Measurements from ENCODE around the gene FICD. TPM values are rescaled to one million over a fixed set of nuclear protein-coding genes. Genes with fewer than 3 reads are reported as not detected.
"Not testable (repeated sequence)": the region's sequence is repeated elsewhere in the genome, so short reads cannot be mapped to it uniquely, and the experiment has no call there.

FICD gene
- polyA plus RNA-seq, 4 donors, result 0.81 to 2.2 (median 1.5) TPM

DNA sequence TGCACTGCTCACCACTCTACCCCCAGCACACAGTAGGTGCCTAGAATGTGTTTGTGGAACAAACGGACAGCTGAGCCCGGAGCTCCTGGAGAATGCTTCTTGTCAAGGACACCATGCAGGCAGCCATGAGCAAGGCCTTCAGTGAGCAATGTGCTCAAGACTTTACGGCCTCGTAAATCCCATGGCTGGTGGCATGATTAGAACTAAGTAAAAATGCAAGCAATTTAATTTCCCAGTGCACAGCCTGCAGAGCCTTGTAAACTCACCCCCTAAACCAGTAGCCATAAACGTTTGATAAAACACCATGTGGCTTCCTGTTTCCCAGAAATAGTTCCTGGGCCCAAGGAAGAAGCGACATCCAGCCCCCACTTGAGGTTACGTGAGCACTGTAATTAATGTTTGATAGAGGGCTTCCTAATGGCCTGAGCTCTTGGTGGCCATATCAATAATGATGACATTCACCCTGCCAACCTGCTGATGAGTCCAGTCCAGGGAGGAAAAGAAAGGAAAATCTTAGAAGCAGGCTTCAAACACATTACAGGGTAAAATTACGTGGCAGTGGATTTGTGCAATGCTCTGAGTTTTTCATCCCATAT lies 36.4 kb upstream of the FICD start:
- Histone ChIP-seq H3K36me3 (ENCODE audit: control insufficient read depth in 3 of 3, insufficient read depth in 2 of 3, low read depth in 1 of 3, low read length in 3 of 3) (no peaks in the 10 kb centered on the region), H3K4me3 (ENCODE audit: low read depth in 1 of 3, low read length in 3 of 3) (no peak overlapping the region), H3K4me1 (ENCODE audit: control insufficient read depth in 3 of 3, insufficient read depth in 2 of 3, low read depth in 1 of 3, low read length in 2 of 3) (no peaks in the 10 kb centered on the region), H3K27ac (ENCODE audit: low read depth in 1 of 3, low read length in 2 of 3) (no peak overlapping the region), H3K9me3 (ENCODE audit: control insufficient read depth in 2 of 2, insufficient read depth in 1 of 2, low read depth in 1 of 2, low read length in 1 of 2) (no peaks in the 10 kb centered on the region), H3K27me3 (ENCODE audit: control insufficient read depth in 3 of 3, insufficient read depth in 3 of 3, low read length in 3 of 3) (no peaks in the 10 kb centered on the region)
- FAIRE-seq (no peak), DNase-seq (no peak)
- 53 to 59% (median 55%) methylated on average over 8 of the region's 8 CpGs for WGBS, 3 donors

DNA sequence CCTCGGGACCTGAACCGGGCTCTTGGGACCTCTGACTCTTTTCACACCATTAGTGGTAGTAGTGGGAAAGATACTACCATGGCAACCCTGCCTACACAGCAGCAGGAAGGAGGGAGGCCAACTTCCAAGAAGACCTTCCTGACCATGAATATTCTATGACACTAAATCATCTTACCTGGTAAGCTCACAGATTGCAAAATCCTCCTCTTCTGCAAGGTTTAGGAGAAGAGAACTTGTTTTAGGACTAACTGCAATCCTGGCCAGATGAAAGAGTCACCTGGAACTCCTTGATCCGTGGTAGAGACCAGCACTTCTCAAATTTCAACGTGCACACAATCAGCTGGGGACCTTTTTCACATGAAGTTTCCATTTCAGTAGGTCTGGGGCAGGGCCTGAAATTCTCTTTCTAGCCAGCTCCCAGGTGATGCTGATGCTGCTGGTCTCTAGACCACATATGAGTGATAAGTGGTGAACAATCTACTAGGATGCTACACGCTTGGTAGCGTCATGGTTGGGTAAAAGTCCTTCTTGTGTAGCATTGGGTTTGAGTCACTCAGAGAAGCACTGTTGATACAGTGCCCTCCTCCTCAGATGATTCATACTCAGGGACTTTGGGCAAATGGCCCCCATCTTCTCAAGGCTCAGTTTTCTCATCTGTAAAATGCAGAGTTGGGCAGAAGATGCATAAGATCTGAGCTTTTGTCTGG lies 35.6 kb upstream of the FICD start:
- WGBS, 3 donors, result 63 to 68% (median 66%) methylated on average over 6 of the region's 6 CpGs
- no peaks in the 10 kb centered on the region for H3K27me3 ChIP-seq (ENCODE audit: control insufficient read depth in 3 of 3, insufficient read depth in 3 of 3, low read length in 3 of 3)
- DNase-seq (no peak), FAIRE-seq (no peak)
- H3K36me3 ChIP-seq (ENCODE audit: control insufficient read depth in 3 of 3, insufficient read depth in 2 of 3, low read depth in 1 of 3, low read length in 3 of 3), result no peaks in the 10 kb centered on the region
- H3K4me1 ChIP-seq (ENCODE audit: control insufficient read depth in 3 of 3, insufficient read depth in 2 of 3, low read depth in 1 of 3, low read length in 2 of 3), result no peaks in the 10 kb centered on the region
- no peak overlapping the region for H3K27ac ChIP-seq (ENCODE audit: low read depth in 1 of 3, low read length in 2 of 3)
- no peak overlapping the region for H3K4me3 ChIP-seq (ENCODE audit: low read depth in 1 of 3, low read length in 3 of 3)
- H3K9me3 ChIP-seq (ENCODE audit: control insufficient read depth in 2 of 2, insufficient read depth in 1 of 2, low read depth in 1 of 2, low read length in 1 of 2), result no peaks in the 10 kb centered on the region

DNA sequence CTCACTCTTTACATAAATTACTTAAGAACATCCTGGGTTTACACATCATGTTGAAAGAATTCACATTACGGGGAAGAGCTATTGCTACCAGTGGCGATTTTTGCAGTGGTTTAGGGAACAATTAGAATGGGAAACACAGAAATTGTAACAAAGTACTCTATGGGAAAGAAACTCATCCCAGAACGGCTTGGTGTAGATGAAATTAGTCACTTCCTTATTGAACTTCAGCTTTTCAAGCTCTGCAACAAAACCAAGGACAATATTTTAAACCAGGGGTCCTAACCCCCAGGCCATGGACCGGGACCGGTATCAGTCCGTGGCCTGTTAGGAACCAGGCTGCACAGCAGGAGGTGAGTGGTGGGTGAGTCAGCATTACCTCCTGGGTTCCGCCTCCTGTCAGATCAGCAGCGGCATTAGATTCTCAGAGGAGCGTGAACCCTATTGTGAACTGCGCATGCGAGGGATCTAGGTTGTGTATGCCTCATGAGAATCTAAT lies 32.3 kb upstream of the FICD start:
- Histone ChIP-seq H3K4me3 (ENCODE audit: low read depth in 1 of 3, low read length in 3 of 3) (no peak overlapping the region), H3K4me1 (ENCODE audit: control insufficient read depth in 3 of 3, insufficient read depth in 2 of 3, low read depth in 1 of 3, low read length in 2 of 3) (no peaks in the 10 kb centered on the region), H3K9me3 (ENCODE audit: control insufficient read depth in 2 of 2, insufficient read depth in 1 of 2, low read depth in 1 of 2, low read length in 1 of 2) (no peaks in the 10 kb centered on the region), H3K27ac (ENCODE audit: low read depth in 1 of 3, low read length in 2 of 3) (no peak overlapping the region), H3K27me3 (ENCODE audit: control insufficient read depth in 3 of 3, insufficient read depth in 3 of 3, low read length in 3 of 3) (no peaks in the 10 kb centered on the region), H3K36me3 (ENCODE audit: control insufficient read depth in 3 of 3, insufficient read depth in 2 of 3, low read depth in 1 of 3, low read length in 3 of 3) (no peaks in the 10 kb centered on the region)
- 50 to 60% (median 51%) methylated on average over 11 of the region's 11 CpGs for WGBS, 3 donors
- DNase-seq (no peak), FAIRE-seq (no peak)

DNA sequence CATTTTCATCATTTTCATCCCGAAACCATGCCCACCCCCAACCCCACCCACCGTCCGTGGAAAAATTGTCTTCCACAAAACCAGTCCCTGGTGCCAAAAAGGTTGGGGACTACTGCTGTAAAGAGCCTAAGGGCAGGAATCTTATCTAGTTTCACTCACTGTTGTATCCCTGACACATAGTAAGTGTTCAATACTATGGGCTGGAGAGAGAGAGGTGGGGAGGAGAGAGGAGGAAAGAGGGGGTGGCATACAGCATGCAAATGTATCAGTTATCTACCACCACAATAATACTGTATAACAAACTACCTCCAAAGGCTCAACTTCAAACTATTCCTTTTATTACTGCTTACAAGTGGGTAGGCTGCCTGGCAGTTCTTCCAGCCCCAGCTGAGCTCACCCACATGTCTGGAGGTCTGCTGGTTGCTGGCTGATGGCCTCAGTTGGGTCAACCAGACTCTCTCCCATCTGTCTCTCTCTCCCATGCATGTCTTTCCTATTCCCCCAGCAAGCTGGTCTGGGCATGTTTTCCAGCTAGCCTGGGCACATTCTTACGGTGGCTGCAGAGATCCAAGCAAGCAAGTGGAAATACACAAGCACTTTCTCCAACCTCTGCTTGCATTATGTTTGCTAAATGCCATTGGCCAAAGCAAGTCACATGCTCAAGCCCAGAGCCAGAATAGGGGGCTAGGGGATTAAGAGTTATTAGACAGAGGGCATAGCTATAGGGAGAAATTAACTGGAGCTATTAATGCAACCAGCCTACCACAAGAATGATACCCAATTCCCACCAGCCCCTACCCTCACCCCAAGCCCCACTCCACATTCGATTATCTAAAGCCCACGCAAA lies 31.6 kb upstream of the FICD start:
- 64 to 65% (median 64%) methylated on average over 6 of the region's 6 CpGs for WGBS, 3 donors
- H3K9me3 ChIP-seq (ENCODE audit: control insufficient read depth in 2 of 2, insufficient read depth in 1 of 2, low read depth in 1 of 2, low read length in 1 of 2), result no peaks in the 10 kb centered on the region
- H3K4me3 ChIP-seq (ENCODE audit: low read depth in 1 of 3, low read length in 3 of 3), result no peak overlapping the region
- no peaks in the 10 kb centered on the region for H3K4me1 ChIP-seq (ENCODE audit: control insufficient read depth in 3 of 3, insufficient read depth in 2 of 3, low read depth in 1 of 3, low read length in 2 of 3)
- no peak overlapping the region for H3K27ac ChIP-seq (ENCODE audit: low read depth in 1 of 3, low read length in 2 of 3)
- FAIRE-seq (no peak), DNase-seq (no peak)
- H3K27me3 ChIP-seq (ENCODE audit: control insufficient read depth in 3 of 3, insufficient read depth in 3 of 3, low read length in 3 of 3), result no peaks in the 10 kb centered on the region
- no peaks in the 10 kb centered on the region for H3K36me3 ChIP-seq (ENCODE audit: control insufficient read depth in 3 of 3, insufficient read depth in 2 of 3, low read depth in 1 of 3, low read length in 3 of 3)

DNA sequence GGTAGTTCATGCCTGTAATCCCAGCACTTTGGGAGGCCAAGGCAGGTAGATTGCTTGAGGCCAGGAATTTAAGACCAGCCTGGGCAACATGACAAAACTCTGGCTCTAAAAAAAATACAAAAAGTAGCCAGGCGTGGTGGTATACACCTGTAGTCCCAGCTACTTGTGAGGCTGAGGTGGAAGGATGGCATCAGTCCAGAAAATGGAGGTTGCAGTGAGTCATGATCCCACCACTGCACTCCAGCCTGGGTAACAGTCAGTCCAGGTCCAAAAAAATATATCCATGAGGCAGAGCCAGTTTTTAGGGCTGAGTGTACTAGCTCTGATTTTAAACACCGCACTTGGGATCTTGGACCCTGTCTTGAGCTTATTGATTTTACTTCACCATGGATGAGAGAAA lies 30.6 kb upstream of the FICD start:
- FAIRE-seq (no peak), DNase-seq (no peak)
- WGBS, 3 donors, result 59 to 75% (median 60%) methylated on average over 2 of the region's 2 CpGs
- Histone ChIP-seq H3K4me1 (ENCODE audit: control insufficient read depth in 3 of 3, insufficient read depth in 2 of 3, low read depth in 1 of 3, low read length in 2 of 3) (no peaks in the 10 kb centered on the region), H3K4me3 (ENCODE audit: low read depth in 1 of 3, low read length in 3 of 3) (no peak overlapping the region), H3K9me3 (ENCODE audit: control insufficient read depth in 2 of 2, insufficient read depth in 1 of 2, low read depth in 1 of 2, low read length in 1 of 2) (no peaks in the 10 kb centered on the region), H3K27me3 (ENCODE audit: control insufficient read depth in 3 of 3, insufficient read depth in 3 of 3, low read length in 3 of 3) (no peaks in the 10 kb centered on the region), H3K27ac (ENCODE audit: low read depth in 1 of 3, low read length in 2 of 3) (no peak overlapping the region), H3K36me3 (ENCODE audit: control insufficient read depth in 3 of 3, insufficient read depth in 2 of 3, low read depth in 1 of 3, low read length in 3 of 3) (no peaks in the 10 kb centered on the region)

DNA sequence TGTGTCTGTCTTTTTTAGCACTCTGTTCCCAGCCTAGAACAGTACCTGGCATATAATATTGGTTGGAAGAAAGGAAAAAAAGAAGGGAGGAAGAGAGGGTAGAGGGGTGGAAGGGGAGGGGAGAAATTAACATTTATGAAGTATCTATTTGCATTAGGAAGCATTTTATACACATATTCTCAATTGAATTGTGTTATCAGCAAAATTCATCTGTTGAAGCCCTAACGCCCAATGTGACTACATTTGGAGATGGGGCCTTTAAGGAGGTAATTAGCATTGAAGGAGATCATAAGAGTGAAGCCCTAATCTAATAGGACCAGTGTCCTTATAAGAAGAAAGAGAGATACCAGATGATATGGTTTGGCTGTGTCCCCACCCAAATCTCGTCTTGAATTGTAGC lies 30.2 kb upstream of the FICD start:
- no peak overlapping the region for H3K27ac ChIP-seq (ENCODE audit: low read depth in 1 of 3, low read length in 2 of 3)
- H3K27me3 ChIP-seq (ENCODE audit: control insufficient read depth in 3 of 3, insufficient read depth in 3 of 3, low read length in 3 of 3), result no peaks in the 10 kb centered on the region
- H3K9me3 ChIP-seq (ENCODE audit: control insufficient read depth in 2 of 2, insufficient read depth in 1 of 2, low read depth in 1 of 2, low read length in 1 of 2), result no peaks in the 10 kb centered on the region
- no peaks in the 10 kb centered on the region for H3K4me1 ChIP-seq (ENCODE audit: control insufficient read depth in 3 of 3, insufficient read depth in 2 of 3, low read depth in 1 of 3, low read length in 2 of 3)
- no peaks in the 10 kb centered on the region for H3K36me3 ChIP-seq (ENCODE audit: control insufficient read depth in 3 of 3, insufficient read depth in 2 of 3, low read depth in 1 of 3, low read length in 3 of 3)
- no peak overlapping the region for H3K4me3 ChIP-seq (ENCODE audit: low read depth in 1 of 3, low read length in 3 of 3)
- 28 to 68% (median 52%) methylated on average over 2 of the region's 2 CpGs for WGBS, 3 donors
- FAIRE-seq, result no peak
- no peak for DNase-seq

DNA sequence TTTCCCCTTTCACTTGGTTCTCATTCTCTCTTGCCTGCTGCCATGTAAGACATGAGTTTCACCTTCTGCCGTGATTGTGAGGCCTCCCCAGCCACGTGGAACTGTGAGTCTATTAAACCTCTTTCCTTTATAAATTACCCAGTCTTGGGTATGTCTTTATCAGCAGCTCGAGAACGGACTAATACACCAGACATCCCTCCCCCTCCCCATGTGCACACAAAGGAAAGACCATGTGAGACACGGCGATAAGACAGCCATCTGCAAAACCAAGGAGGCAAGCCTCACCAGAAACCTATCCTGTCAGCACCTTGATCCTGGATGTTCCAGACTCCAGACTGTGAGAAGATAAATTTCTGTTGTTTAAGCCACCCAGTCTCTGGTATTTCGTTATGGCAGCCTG lies 29.7 kb upstream of the FICD start:
- not testable (repeated sequence) for H3K4me3 ChIP-seq (ENCODE audit: low read depth in 1 of 3, low read length in 3 of 3); H3K27me3 ChIP-seq (ENCODE audit: control insufficient read depth in 3 of 3, insufficient read depth in 3 of 3, low read length in 3 of 3); DNase-seq; H3K36me3 ChIP-seq (ENCODE audit: control insufficient read depth in 3 of 3, insufficient read depth in 2 of 3, low read depth in 1 of 3, low read length in 3 of 3); H3K27ac ChIP-seq (ENCODE audit: low read depth in 1 of 3, low read length in 2 of 3); H3K4me1 ChIP-seq (ENCODE audit: control insufficient read depth in 3 of 3, insufficient read depth in 2 of 3, low read depth in 1 of 3, low read length in 2 of 3); FAIRE-seq; H3K9me3 ChIP-seq (ENCODE audit: control insufficient read depth in 2 of 2, insufficient read depth in 1 of 2, low read depth in 1 of 2, low read length in 1 of 2)
- WGBS, 3 donors, result 53 to 64% (median 64%) methylated on average over 7 of the region's 7 CpGs

DNA sequence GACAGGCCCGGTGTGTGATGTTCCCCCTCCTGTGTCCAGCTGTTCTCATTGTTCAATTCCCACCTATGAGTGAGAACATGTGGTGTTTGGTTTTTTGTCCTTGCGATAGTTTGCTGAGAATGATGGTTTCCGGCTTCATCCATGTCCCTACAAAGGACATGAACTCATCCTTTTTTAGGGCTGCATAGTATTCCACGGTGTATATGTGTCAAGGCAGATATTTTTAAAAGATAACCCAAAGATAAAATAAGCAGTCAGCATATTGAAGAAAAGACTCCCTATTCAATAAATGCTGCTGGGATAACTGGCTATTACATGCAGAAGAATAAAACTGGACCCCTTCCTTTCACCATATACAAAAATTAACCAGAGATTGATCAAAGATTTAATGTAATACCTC lies 28.0 kb upstream of the FICD start:
- WGBS, 3 donors, result 74 to 82% (median 76%) methylated on average over 4 of the region's 4 CpGs
- FAIRE-seq; H3K4me3 ChIP-seq (ENCODE audit: low read depth in 1 of 3, low read length in 3 of 3); H3K4me1 ChIP-seq (ENCODE audit: control insufficient read depth in 3 of 3, insufficient read depth in 2 of 3, low read depth in 1 of 3, low read length in 2 of 3); H3K36me3 ChIP-seq (ENCODE audit: control insufficient read depth in 3 of 3, insufficient read depth in 2 of 3, low read depth in 1 of 3, low read length in 3 of 3); H3K9me3 ChIP-seq (ENCODE audit: control insufficient read depth in 2 of 2, insufficient read depth in 1 of 2, low read depth in 1 of 2, low read length in 1 of 2); DNase-seq; H3K27me3 ChIP-seq (ENCODE audit: control insufficient read depth in 3 of 3, insufficient read depth in 3 of 3, low read length in 3 of 3); H3K27ac ChIP-seq (ENCODE audit: low read depth in 1 of 3, low read length in 2 of 3): not testable (repeated sequence)

Data from small intestine (tissue), 7 donors.